CD4-positive, alpha-beta T cell treated with Interleukin-15 for 4 hours (primary cell): ENCODE measurements around the gene LEMD2.

Experiments used
- DNase-seq: peaks from one replicate; pipeline ENCODE4 v3.0.0-alpha.2; 2020; ENCODE audit warnings: low spot score

LEMD2 gene

DNA sequence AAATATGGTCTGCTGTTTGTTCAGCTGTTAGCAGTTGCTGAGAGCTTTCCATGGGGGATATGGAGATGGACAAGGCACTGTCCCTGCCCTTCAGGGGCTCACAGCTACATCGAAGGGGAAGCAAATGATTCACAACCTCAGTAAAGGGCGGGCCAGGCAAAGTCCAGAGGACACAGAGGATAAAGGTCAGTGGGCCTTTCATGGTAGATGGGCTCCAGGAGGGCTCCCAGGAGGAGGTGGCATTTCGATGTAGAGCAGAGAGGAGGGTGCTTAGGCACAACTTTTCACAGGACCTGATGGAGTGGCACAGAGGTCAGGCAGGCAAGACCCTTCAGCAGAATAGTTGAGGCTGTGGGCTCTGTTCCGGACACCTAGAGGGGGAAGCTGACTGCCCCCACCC is 30.1 kb upstream of the LEMD2 start:
- no peak for DNase-seq

- no peak for DNase-seq
These were observed 29.4 kb upstream of the LEMD2 start for GRCh38 chr6:33818293-33818692.

GRCh38 chr6:33817489-33817888 is 28.6 kb upstream of the LEMD2 start:
- DNase-seq, result no peak

- no peak for DNase-seq
These were observed 28.0 kb upstream of the LEMD2 start for GRCh38 chr6:33816911-33817310.

DNA sequence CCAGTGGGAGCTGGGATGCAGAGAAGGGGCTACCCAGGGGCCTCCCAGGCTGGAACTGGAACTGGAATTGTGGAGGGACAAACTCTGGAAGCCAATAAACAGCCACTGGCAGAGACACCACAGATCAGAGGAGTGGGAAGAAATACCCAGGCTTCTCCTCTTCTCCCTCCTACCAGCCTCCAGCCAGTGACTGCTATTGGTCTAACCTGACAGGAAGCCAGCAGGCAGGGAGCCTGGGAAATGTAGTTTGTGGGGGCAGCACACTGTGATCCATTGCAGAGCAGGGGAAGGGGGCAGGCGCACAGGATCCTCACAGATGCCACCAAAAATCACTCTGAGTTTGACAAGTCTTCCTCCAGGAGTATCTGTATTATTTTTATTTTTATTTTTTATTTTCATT is 26.9 kb upstream of the LEMD2 start:
- no peak for DNase-seq

DNA sequence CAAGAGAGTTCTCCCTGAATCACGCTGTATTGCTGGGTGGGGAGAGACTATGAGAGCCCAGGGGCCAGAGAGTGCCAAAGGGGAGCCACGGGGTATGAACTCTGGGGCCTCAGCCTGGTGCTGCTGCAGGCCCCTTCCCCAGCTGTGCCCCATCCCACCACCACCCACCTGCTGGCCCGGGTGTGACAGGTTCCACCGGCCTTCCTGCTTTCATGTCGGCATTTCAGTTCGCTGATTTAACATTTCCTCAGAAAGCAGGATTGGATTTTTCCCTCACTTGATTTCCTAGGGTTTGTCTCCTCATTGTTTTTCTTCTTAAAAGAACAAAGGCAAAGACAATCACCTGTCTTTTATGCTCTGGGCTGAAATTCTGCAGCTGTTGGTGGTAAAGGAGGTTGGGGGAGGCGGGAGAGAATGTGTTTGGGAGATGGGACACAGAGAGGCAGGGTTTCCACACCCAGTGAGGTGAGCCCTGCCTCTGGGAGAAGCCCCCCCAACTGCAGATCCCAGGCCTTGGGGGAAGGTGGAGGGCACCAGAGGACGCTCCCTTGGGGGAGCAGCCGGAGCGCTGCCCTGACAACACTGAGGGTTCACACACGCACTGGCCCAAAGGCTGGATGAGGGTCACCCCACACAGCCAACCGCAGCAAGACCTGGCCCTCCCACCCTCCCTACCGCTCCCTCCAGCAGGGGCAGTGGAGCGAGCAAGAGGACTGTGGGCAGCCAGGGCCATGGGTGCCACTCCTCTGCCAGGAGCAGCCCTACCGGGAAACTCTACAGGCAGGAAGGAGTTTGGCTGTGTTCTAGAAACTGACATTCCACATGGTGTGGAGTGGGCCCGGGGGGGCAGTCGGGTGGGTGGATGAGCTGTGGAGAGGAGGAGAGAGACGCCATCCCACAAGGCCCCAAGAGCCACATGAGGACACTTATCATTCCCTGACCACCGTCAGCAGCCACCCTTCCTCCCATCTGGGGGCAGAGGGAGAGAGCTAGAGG is 25.4 kb upstream of the LEMD2 start:
- DNase-seq, result no peak

DNA sequence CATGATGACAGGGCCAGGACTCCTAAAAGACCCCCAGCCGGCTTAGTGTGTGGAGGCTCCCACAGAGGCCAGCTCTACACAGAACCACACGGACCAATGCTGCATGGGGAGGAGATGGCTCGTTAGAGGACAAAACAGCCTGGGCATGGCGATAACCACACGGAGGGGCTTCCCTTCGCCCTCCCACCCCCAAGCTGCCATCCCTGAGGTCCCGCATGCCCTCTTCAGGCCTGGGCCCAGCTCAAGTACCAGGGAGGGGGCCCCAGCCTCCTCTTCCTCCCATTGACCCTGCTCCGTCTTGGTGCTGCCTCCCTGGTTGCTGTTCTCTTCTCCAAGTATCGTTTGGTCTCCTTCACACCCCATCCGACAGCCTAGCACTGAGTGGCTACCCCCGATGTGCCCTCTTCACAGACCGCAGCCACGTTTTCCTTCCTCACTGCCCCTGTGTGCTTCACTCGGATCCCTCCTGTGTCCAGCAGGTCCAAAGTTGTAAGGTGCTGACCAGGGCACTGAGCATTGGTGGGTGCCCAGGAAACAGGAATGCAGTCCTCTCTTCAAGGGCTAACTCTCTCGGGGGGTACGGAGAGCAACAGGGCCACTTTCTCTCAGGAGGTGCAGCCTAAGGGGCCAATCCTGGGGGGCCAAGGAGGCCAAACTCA is 24.4 kb upstream of the LEMD2 start:
- no peak for DNase-seq

- peak; percentile 12 for DNase-seq
These were observed 23.7 kb upstream of the LEMD2 start for GRCh38 chr6:33812669-33813068.

- DNase-seq, result no peak
These were observed 20.7 kb upstream of the LEMD2 start for GRCh38 chr6:33809594-33809993.

- no peak for DNase-seq
These were observed 19.8 kb upstream of the LEMD2 start for GRCh38 chr6:33808641-33809180.

GRCh38 chr6:33807606-33808005 is 18.7 kb upstream of the LEMD2 start:
- no peak for DNase-seq

DNA sequence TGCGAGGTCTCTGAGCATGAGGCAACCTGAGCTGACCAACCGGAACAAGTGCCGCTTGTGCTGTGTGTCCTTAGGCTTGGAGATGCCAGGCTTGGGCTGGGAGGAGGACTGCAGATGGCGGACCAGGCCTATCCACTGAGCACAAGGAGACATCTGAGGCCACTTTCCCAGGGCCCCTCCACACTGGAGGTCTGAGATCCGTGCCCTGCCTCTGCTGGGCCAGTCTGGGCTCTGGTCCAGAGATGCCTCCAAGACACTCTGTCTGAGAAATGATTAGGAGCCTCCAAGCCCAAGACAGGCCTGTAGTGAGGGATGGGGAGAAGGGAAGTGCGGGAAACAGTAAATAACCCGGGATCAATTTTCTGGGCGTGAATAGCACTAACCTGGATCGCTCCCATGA is 17.9 kb upstream of the LEMD2 start:
- no peak for DNase-seq

DNA sequence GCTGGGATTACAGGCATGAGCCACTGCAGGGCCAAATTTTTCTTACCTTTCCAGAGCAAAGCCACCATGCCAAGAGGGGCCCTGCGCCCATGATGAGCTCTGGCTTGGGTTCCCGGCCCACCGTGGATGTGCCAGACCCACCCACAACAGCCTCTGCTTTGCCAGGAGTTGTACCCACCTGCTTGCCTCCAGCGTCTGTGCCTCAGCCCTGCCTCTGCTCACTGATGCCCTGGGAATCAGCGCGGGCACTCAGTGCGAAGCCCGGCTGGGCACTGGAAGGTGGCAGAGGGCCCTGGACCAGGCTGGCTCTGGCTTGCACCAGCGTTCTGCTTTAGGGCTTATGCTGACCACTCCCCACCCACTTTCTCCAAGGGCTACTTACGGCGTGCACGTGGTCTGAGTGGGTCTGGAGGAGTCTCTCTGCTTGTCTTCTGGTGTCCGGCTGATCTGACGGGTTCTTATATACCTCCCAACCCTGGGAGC is 14.7 kb upstream of the LEMD2 start, which contains the start of gene MLN:
Gene MLN (minus strand): TSS at position 433 of the 483 bp plus-strand sequence. CDS start 2,840 bp downstream, outside the sequence.
- DNase-seq, result no peak

DNA sequence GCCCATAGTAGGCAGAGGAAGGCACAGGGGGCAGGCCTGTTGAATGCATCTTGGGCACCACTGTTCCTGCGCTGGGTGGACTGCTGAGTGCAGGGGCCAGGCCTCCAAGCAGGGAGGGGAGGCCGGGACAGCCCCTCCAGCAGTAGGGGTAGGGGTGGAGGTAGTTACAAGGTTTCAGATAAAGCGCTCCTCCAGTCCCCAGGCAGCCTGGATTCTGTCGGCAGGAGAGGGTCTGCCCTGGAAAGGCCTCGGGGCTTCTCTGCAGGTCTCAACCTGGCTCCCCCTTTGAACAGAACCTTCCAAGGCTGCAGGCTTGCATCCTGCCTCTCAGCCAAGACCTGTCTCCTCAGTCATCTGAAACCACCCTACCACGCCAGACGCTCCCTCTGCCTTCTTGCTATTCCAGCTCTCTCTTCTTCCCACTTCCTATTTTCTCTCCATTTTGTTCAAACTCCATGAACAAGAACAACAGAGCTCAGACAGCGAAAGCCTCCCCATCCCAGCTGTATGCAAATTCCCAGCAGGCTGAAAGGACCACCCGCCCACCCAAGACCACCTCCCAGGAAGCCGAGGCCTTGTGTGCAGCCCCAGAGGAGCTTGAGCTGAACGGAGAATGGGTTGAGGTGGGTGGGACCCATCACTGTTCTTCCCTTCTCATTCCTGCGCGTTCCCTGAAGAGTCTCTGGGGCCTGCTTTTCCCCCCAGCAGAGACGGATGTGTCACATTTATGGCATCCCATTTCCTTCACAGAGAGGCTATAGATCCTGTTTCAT is 13.4 kb upstream of the LEMD2 start:
- DNase-seq, result no peak

DNA sequence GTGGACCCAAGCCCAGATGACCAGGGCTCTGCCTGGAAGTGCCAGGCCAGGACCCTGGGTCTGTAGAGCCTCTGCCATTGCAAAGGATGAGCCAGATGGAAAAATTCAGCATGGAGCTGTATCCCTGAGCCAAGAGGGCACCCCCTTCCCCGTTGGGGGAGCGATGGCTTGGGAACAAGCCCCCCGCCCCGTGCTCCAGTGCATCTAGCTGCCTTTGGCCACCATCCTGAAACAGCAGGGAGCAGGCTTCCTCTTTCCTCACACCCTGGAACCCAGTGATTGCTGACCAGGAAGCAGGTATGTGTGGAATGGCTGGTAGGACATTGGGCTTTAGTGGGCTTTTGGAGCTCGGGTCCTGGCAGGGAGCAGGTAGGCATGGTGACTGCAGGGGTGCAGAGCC is 12.7 kb upstream of the LEMD2 start:
- no peak for DNase-seq

GRCh38 chr6:33800248-33800969 is 11.5 kb upstream of the LEMD2 start:
- no peak for DNase-seq

GRCh38 chr6:33799454-33800113 is 10.7 kb upstream of the LEMD2 start:
- DNase-seq, result no peak

- DNase-seq, result no peak
These were observed 9.5 kb upstream of the LEMD2 start for GRCh38 chr6:33798343-33798848.

DNA sequence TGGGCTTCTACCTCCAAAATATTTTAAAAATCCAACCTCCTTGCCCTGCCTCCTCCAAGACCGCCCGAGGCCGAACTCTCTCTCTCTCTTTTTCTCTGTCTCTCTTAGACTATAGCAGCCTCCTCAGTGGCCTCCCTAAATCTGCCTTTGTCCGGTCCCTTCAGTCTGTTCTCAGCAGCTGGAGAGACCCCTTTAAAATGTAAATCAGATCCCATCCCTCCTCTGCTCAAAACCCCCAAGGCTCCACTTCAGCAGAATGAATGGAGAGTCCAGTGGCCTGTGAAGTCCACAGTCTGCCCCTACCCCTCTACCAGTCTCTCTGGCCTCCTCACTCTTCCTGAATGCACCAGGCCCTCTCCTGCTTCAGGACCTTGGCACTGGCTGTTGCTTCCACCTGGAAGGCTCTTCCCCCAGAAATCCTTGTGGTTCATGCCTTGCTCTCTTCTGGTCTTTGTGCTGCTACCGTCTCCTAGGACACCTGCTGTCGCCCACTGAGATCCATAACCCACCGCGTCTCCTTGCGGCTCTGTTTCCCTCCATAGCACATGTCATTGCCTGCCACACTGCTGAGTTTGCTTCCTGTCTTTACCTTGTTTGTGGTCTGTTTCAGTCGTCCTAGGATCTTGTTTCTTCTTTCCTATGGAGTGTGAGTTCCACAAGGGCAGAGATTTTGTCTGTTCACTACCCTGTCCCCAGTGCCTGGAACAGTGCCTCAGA is 8.9 kb upstream of the LEMD2 start:
- DNase-seq, result no peak
